Activated CD8-positive, alpha-beta T cell treated with anti-CD3 and anti-CD28 coated beads, Interleukin-2, amount 10 ng/mL, durations not matched to agents 7 days and 5 days (primary cell): ENCODE data around the gene SARS2. TPM values are rescaled to one million over a fixed set of nuclear protein-coding genes. Genes with fewer than 3 reads are reported as not detected.

Experiments used
- ATAC-seq: fragments of 150-1000 bp; cut with Tn5 transposase; one replicate; pipeline ENCODE4 v1.10.0; 2021; ENCODE audit warnings: moderate library complexity
- CTCF ChIA-PET: fragments of 350-600 bp; sonication (Branson Sonifier 250); formaldehyde crosslinking; loops from one replicate; lab custom pipeline; 2021; ENCODE audit warnings: antibody characterized with exemption; lab: Charles Lee
- POLR2A ChIA-PET: fragments of 350-600 bp; sonication (Branson Sonifier 250); formaldehyde crosslinking; loops from one replicate; lab custom pipeline; 2021; ENCODE audit warnings: antibody characterized with exemption; lab: Charles Lee
- DNase-seq: peaks from one replicate; pipeline ENCODE4 v3.0.0-alpha.2; 2020
- H3K27ac Mint-ChIP-seq: one replicate; pipeline ENCODE4 v1.8.0; 2021; ENCODE audit warnings: mild to moderate bottlenecking, mixed read lengths
- H3K27me3 Mint-ChIP-seq: one replicate; pipeline ENCODE4 v1.8.0; 2021; ENCODE audit warnings: low read depth, mixed read lengths
- H3K36me3 Mint-ChIP-seq: one replicate; pipeline ENCODE4 v1.8.0; 2021; ENCODE audit warnings: low read depth, mixed read lengths
- H3K4me1 Mint-ChIP-seq: one replicate; pipeline ENCODE4 v1.8.0; 2021; ENCODE audit warnings: low read depth, mixed read lengths
- H3K4me3 Mint-ChIP-seq: one replicate; pipeline ENCODE4 v1.8.0; 2021; ENCODE audit warnings: mild to moderate bottlenecking, mixed read lengths
- H3K9me3 Mint-ChIP-seq: one replicate; pipeline ENCODE4 v1.8.0; 2022; ENCODE audit warnings: mixed read lengths; ENCODE audit not compliant: insufficient read depth
- total RNA-seq, 2 experiments: library from RNA; stranded (reverse); gene quantifications; one replicate each; pipeline ENCODE4 v1.2.3, GENCODE V29; 2021

Gene SARS2
- total RNA-seq, 2 experiments from 2014 or later = 36.2 to 36.6 TPM

DNA sequence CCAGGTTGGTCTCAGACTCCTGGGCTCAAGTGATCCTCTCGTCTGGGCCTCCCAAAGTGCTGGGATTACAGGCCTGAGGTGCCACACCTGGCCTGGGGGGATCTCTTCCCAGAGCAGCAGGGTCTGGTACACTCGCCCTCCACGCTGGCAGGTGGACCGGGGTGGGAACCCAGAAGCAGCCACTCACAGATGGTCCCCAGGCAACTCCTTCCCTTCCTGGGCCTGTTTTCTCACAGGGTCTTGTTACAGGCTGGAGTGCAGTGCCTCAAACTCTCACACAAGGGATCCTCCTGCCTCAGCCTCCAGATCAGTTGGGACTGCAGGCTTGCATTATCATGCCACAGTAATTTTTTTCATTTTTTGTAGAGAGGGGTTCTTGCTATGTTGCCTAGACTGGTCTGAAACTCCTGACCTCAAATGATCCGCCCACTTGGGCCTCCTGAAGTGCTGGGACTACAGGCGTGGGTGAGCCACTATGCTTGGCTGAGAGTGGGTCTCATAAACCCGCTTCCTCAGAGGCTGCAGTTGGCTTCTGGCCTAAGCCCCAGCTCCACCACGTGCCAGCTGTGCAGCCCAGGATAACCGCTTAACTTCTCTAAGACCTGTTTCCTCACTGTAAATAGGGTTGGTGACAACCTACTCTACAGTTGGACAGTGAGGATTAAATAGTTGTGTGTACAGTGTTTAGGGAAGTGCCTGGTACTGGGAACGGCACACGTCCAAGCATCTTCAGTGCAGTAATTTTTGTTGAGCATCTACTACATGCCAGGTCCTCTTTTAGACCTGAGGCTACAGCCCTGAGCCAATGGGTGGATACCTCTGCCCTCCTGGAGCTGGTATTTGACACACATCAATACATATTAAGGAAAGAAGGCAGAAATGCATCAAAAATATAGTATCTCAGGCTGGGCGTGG is 17.7 kb downstream of the SARS2 start:
- H3K4me3 Mint-ChIP-seq = no peak overlapping the region
- peaks cover 15% of the 10 kb centered on the region for H3K4me1 Mint-ChIP-seq
- H3K9me3 Mint-ChIP-seq = no peaks in the 10 kb centered on the region
- ChIA-PET CTCF (interaction anchor here (1.7 to 2.0 kb wide), 2 partner anchors 18 to 21 kb away, joined by 4 to 6 read pairs; partner anchors contain the start of genes MRPS12 and SARS2), POLR2A (interaction anchor here (1.5 kb wide), 1 partner anchor 13 kb away, joined by 5 read pairs; the partner anchor contains the start of genes NFKBIB and SIRT2)
- H3K27me3 Mint-ChIP-seq = no peaks in the 10 kb centered on the region
- DNase-seq = no peak
- peak overlapping the region; percentile 61 for H3K27ac Mint-ChIP-seq
- peaks cover 7% of the 10 kb centered on the region for H3K36me3 Mint-ChIP-seq
- ATAC-seq = no peak

GRCh38 chr19:38911388-38912001 is 19.1 kb downstream of the SARS2 start:
- Mint-ChIP-seq H3K4me3 (no peak overlapping the region), H3K27me3 (no peaks in the 10 kb centered on the region), H3K9me3 (no peaks in the 10 kb centered on the region), H3K27ac (no peak overlapping the region), H3K36me3 (peaks cover 21% of the 10 kb centered on the region), H3K4me1 (peaks cover 18% of the 10 kb centered on the region)
- DNase-seq = no peak
- CTCF ChIA-PET = no interaction called here
- POLR2A ChIA-PET = no interaction called here
- ATAC-seq = no peak

- Mint-ChIP-seq H3K4me3 (no peak overlapping the region), H3K36me3 (peaks cover 21% of the 10 kb centered on the region), H3K27ac (no peak overlapping the region), H3K27me3 (no peaks in the 10 kb centered on the region), H3K9me3 (no peaks in the 10 kb centered on the region), H3K4me1 (peaks cover 18% of the 10 kb centered on the region)
- DNase-seq (no peak), ATAC-seq (no peak)
- ChIA-PET CTCF (no interaction called here), POLR2A (no interaction called here)
These were observed 20.1 kb downstream of the SARS2 start for GRCh38 chr19:38910488-38910887.

DNA sequence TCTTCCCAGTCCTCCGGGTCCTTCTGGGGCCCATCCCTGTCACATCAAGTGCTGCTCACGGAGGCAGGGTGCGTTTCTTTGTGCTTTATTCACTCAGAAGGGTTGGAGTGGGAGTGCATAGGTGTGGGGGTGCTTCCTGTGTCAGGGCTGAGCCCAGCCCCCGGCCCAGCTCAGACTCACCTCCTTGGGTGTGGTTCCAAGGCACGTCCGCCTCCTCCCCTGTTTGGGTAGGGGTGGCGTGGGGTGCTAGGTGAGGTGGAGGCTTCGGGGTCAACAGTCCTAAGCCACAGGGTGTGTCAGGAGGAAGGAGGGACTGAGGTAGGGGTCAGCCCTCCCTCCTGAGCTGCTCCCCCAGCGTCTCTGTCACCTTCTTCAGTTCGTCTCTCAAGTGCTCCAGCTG is 21.7 kb downstream of the SARS2 start:
- ChIA-PET CTCF (interaction anchor here (1.5 kb wide), 1 partner anchor 21 kb away, joined by 4 read pairs; the partner anchor contains the start of genes MRPS12 and SARS2), POLR2A (interaction anchor here (0.9 kb wide), 1 partner anchor 9 kb away, joined by 4 read pairs; no protein-coding TSS in a partner anchor)
- H3K36me3 Mint-ChIP-seq = peaks cover 34% of the 10 kb centered on the region
- H3K27me3 Mint-ChIP-seq = no peaks in the 10 kb centered on the region
- peaks cover 26% of the 10 kb centered on the region for H3K4me1 Mint-ChIP-seq
- no peak overlapping the region for H3K4me3 Mint-ChIP-seq
- H3K9me3 Mint-ChIP-seq = no peaks in the 10 kb centered on the region
- DNase-seq (no peak), ATAC-seq (no peak)
- H3K27ac Mint-ChIP-seq = peak overlapping the region; percentile 61

- Mint-ChIP-seq H3K4me1 (peaks cover 23% of the 10 kb centered on the region), H3K9me3 (no peaks in the 10 kb centered on the region), H3K4me3 (no peak overlapping the region), H3K36me3 (peaks cover 38% of the 10 kb centered on the region), H3K27ac (no peak overlapping the region), H3K27me3 (no peaks in the 10 kb centered on the region)
- POLR2A ChIA-PET = no interaction called here
- CTCF ChIA-PET = no interaction called here
- ATAC-seq = no peak
- no peak for DNase-seq
These were observed 22.9 kb downstream of the SARS2 start for GRCh38 chr19:38907670-38908069.

DNA sequence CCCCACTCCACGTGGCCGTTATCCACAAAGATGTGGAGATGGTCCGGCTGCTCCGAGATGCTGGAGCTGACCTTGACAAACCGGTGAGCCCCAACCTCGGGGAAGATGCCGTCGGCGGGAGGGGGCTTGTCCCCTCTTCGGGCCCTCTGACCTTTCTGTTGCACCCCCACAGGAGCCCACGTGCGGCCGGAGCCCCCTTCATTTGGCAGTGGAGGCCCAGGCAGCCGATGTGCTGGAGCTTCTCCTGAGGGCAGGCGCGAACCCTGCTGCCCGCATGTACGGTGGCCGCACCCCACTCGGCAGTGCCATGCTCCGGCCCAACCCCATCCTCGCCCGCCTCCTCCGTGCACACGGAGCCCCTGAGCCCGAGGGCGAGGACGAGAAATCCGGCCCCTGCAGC is 23.3 kb downstream of the SARS2 start:
- CTCF ChIA-PET = interaction anchor here (2.4 kb wide), 1 partner anchor 23 kb away, joined by 6 read pairs; the partner anchor contains the start of genes MRPS12 and SARS2
- DNase-seq (no peak), ATAC-seq (no peak)
- H3K4me3 Mint-ChIP-seq = no peak overlapping the region
- no peak overlapping the region for H3K27ac Mint-ChIP-seq
- no peaks in the 10 kb centered on the region for H3K9me3 Mint-ChIP-seq
- H3K4me1 Mint-ChIP-seq = peaks cover 22% of the 10 kb centered on the region
- no peaks in the 10 kb centered on the region for H3K27me3 Mint-ChIP-seq
- POLR2A ChIA-PET = no interaction called here
- peaks cover 39% of the 10 kb centered on the region for H3K36me3 Mint-ChIP-seq

DNA sequence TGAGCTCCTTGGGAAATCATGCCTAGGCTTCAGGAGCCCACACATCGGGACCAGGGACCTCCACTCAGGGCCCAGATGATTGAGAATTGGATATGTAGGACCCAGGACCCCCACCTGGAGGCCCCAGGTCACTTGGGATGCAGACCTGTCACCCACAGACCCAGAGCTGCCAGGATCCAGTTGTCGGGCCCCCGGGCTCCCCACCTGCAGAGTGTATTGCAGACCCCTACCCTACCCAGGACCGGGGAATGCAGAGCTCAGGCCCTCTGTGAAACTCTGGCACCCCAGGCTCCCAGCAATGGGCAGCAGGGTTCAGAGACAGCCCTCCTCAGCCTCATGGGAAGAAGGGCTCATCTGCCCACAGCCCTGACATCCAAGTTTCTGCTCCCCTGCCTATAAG is 24.9 kb downstream of the SARS2 start:
- ChIA-PET CTCF (interaction anchor here (2.4 kb wide), 1 partner anchor 24 kb away, joined by 6 read pairs; the partner anchor contains the start of genes MRPS12 and SARS2), POLR2A (no interaction called here)
- no peak overlapping the region for H3K4me3 Mint-ChIP-seq
- no peaks in the 10 kb centered on the region for H3K27me3 Mint-ChIP-seq
- peaks cover 45% of the 10 kb centered on the region for H3K36me3 Mint-ChIP-seq
- no peak for ATAC-seq
- H3K9me3 Mint-ChIP-seq = no peaks in the 10 kb centered on the region
- H3K27ac Mint-ChIP-seq = no peak overlapping the region
- peaks cover 32% of the 10 kb centered on the region for H3K4me1 Mint-ChIP-seq
- DNase-seq = no peak

DNA sequence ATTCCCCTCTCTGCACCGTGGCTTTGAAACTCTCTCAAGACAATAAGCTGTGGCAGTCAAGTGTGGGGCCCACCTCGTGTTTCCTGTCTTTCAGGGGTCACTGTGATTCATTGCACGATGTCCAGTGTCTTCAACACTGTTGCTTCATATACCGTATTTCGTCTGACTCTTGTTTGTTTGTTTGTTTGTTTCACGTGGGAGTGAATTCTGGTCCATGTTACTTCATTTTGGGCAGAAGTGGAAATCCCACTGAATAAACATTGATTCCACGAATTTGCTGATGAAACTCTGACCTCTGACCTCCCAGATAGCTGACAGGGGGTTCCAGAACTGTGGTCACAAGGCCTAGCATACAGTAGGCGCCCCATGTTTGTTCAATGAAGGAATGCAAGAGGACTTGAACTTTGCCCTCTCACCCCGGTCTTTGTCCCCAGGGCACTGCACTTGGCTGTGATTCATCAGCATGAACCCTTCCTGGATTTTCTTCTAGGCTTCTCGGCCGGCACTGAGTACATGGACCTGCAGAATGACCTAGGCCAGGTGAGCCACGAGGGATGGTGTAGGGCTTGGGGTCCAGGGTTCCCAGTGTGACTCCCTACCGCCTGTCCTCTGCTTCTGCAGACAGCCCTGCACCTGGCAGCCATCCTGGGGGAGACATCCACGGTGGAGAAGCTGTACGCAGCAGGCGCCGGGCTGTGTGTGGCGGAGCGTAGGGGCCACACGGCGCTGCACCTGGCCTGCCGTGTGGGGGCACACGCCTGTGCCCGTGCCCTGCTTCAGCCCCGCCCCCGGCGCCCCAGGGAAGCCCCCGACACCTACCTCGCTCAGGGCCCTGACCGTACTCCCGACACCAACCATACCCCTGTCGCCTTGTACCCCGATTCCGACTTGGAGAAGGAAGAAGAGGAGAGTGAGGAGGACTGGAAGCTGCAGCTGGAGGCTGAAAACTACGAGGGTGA is 25.7 kb downstream of the SARS2 start:
- H3K27ac Mint-ChIP-seq = no peak overlapping the region
- H3K4me1 Mint-ChIP-seq = peaks cover 35% of the 10 kb centered on the region
- DNase-seq (no peak), ATAC-seq (no peak)
- no peak overlapping the region for H3K4me3 Mint-ChIP-seq
- ChIA-PET POLR2A (no interaction called here), CTCF (interaction anchor here (2.4 kb wide), 1 partner anchor 25 kb away, joined by 6 read pairs; the partner anchor contains the start of genes MRPS12 and SARS2)
- no peaks in the 10 kb centered on the region for H3K27me3 Mint-ChIP-seq
- H3K36me3 Mint-ChIP-seq = peaks cover 45% of the 10 kb centered on the region
- no peaks in the 10 kb centered on the region for H3K9me3 Mint-ChIP-seq

DNA sequence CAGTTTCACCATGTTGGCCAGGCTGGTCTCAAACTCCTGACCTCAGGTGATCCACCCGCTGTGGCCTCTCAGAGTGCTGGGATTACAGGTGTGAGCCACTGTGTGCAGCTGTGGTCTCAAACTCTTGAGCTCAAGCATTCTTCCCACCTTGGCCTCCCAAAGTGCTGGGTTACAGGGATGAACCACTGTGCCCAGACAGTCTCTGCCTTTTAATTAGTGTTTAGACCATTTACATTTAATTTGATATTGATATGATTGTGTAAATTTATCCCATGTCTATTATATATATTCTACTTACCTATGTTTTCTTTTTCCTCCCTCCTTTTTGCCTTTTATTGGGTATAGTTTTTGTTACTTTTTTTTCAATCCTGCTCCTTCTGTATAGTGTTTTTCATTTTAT is 28.9 kb downstream of the SARS2 start:
- ATAC-seq = no peak
- Mint-ChIP-seq H3K4me1 (peaks cover 36% of the 10 kb centered on the region), H3K27me3 (no peaks in the 10 kb centered on the region), H3K4me3 (peak overlapping the region; percentile 42), H3K36me3 (peaks cover 26% of the 10 kb centered on the region), H3K9me3 (no peaks in the 10 kb centered on the region), H3K27ac (no peak overlapping the region)
- ChIA-PET POLR2A (interaction anchor here (2.4 kb wide), 1 partner anchor 23 kb away, joined by 17 read pairs; the partner anchor contains the start of gene RINL), CTCF (interaction anchor here (1.3 to 4.0 kb wide), 3 partner anchors 14 to 29 kb away, joined by 5 to 49 read pairs (median 22); partner anchors contain the start of genes MRPS12 and SARS2)
- DNase-seq = no peak

DNA sequence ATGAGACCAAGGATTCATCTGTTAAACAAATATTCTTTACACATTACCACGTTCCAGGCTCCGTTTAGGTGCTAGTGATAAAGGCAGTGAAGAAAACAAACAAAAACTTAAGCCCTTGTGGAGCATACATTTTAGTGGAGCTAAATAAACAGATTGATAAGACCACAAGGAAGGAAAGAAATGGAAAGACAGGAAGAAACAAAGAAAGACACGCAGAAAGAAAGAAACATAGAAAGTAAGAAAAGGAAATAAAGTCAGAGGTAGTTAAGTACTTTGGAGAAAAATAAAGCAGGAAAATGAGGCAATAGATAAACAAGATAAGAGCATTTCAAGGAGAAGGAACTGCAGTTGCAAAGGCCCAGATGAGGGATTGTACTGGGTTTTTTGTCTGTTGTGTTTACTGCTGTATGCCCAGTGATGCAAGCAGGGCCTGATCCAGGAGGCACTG is 29.8 kb downstream of the SARS2 start:
- ChIA-PET CTCF (interaction anchor here (0.9 to 4.0 kb wide), 12 partner anchors 9 to 498 kb away, joined by 3 to 49 read pairs (median 5); partner anchors contain the start of genes EIF3K, FAM98C, MRPS12 and RINL), POLR2A (interaction anchor here (0.7 to 2.4 kb wide), 5 partner anchors 8 to 253 kb away, joined by 3 to 17 read pairs (median 4); partner anchors contain the start of genes ACTN4, MRPS12, RINL and SARS2)
- Mint-ChIP-seq H3K4me1 (peaks cover 36% of the 10 kb centered on the region), H3K9me3 (no peaks in the 10 kb centered on the region), H3K36me3 (peaks cover 24% of the 10 kb centered on the region), H3K4me3 (peak overlapping the region; percentile 91), H3K27me3 (no peaks in the 10 kb centered on the region), H3K27ac (peak overlapping the region; percentile 47)
- DNase-seq = no peak
- ATAC-seq = no peak
